Stimulated activated effector memory CD8-positive, alpha-beta T cell treated with anti-CD3 and anti-CD28 coated beads, Interleukin-12 subunit alpha, Interleukin-12 subunit beta, amount 100 ng/mL, for 72 hours (primary cell): Measurements from ENCODE around the gene PPP1CA.
"Not testable (repeated sequence)": the region's sequence is repeated elsewhere in the genome, so short reads cannot be mapped to it uniquely, and the experiment has no call there.

Experiments used
- ATAC-seq: fragments of 150-1000 bp; cut with Tn5 transposase; 2 replicates; pipeline ENCODE4 v1.10.0; 2021
- DNase-seq, 2 donors: peaks; one replicate each; pipeline ENCODE4 v3.0.0; 2021 to 2022; ENCODE audit warnings: low spot score in 2 of 2
- H3K27ac Mint-ChIP-seq: one replicate; pipeline ENCODE4 v1.8.0; 2022; ENCODE audit warnings: mild to moderate bottlenecking, mixed read lengths
- H3K36me3 Mint-ChIP-seq: one replicate; pipeline ENCODE4 v1.8.0; 2022; ENCODE audit warnings: mild to moderate bottlenecking, mixed read lengths
- H3K4me1 Mint-ChIP-seq: one replicate; pipeline ENCODE4 v1.8.0; 2022; ENCODE audit warnings: mixed read lengths
- H3K4me3 Mint-ChIP-seq: one replicate; pipeline ENCODE4 v1.8.0; 2022; ENCODE audit warnings: mild to moderate bottlenecking, mixed read lengths
- H3K9me3 Mint-ChIP-seq: one replicate; pipeline ENCODE4 v1.8.0; 2022; ENCODE audit warnings: mixed read lengths

PPP1CA gene

DNA sequence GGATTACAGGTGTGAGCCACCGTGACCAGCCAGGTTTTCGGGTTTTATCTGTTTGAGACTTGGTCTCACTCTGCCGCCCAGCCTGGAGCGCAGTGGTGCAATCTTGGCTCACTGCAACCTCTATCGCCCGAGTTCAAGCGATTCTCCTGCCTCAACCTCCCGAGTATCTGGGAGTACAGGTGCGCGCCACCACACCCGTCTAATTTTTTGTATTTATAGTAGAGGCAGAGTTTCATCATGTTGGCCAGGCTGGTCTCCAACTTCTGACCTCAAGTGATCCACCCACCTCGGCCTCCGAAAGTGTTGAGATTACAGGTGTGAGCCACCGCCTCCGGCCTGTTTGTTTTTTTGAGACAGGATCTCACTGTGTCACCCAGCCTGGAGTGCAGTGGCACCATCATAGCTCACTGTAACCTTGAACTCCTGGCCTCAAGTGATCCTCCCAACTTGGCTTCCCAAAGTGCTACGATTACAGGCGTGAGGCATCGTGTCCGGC lies 25.8 kb upstream of the PPP1CA start:
- peaks cover 64% of the 10 kb centered on the region for H3K36me3 Mint-ChIP-seq
- DNase-seq (peak in 1 of 2 donors; percentile 62), ATAC-seq (peak; percentile 41)
- H3K4me1 Mint-ChIP-seq = peaks cover 49% of the 10 kb centered on the region
- H3K27ac Mint-ChIP-seq = peak overlapping the region; percentile 92
- not testable (repeated sequence) for H3K9me3 Mint-ChIP-seq
- peak overlapping the region; percentile 89 for H3K4me3 Mint-ChIP-seq

GRCh38 chr11:67423891-67424613 lies 22.4 kb upstream of the PPP1CA start:
- DNase-seq (no peak), ATAC-seq (no peak)
- Mint-ChIP-seq H3K4me1 (peaks cover 57% of the 10 kb centered on the region), H3K4me3 (no peak overlapping the region), H3K27ac (peak overlapping the region; percentile 69), H3K9me3 (no peaks in the 10 kb centered on the region), H3K36me3 (peaks cover 36% of the 10 kb centered on the region)

- ATAC-seq (no peak), DNase-seq (no peak)
- Mint-ChIP-seq H3K9me3 (no peaks in the 10 kb centered on the region), H3K27ac (no peak overlapping the region), H3K36me3 (peaks cover 31% of the 10 kb centered on the region), H3K4me3 (no peak overlapping the region), H3K4me1 (peaks cover 63% of the 10 kb centered on the region)
These were observed 21.8 kb upstream of the PPP1CA start for GRCh38 chr11:67423466-67423865.

DNA sequence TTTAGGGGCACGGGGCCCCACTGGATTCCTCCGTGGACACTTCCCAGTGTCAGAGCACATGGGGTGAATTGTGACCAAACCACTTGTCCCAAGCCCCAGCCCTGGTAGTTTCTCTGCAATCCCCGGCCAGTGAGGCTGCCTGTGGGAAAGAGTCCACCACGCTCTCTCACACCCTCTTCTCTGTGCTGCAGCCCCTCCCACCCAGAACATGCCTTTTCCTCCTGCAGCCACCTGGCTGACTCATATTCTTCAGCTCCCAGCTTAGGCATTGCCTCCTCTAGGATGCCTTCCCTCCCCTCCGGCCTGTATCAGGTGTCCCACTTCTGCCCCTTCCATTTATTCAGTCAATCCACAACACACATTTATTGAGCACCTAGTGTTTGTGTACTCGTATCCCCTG lies 21.2 kb upstream of the PPP1CA start:
- ATAC-seq = no peak
- Mint-ChIP-seq H3K9me3 (no peaks in the 10 kb centered on the region), H3K36me3 (peaks cover 25% of the 10 kb centered on the region), H3K4me1 (peaks cover 65% of the 10 kb centered on the region), H3K27ac (no peak overlapping the region), H3K4me3 (peak overlapping the region; percentile 29)
- DNase-seq = no peak

DNA sequence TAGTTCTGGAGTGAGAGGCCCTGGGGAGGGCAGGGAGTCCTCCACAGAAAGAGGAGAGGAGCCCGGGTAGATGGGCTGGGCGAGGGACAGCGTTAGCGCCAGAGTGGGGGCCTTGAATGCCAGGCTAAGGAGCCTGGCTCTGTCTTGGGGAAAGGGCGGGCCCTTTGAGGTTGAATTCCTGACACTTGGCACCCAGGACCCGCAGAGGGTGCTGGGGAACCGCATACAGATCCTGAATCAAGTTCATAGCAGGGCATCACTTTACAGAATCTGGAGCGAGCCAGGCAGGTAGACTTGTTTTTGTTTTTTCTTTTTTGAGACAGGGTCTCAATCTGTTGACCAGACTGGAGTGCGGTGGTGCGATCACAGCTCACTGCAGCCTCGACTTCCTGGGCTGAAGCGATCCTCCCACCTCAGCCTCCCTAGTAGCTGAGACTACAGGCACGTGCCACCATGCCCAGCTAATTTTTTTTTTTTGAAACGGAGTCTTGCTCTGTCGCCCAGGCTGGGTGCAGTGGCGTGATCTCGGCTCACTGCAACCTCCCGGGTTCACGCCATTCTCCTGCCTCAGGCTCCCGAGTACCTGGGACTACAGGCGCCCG lies 19.9 kb upstream of the PPP1CA start:
- Mint-ChIP-seq H3K4me3 (peak overlapping the region; percentile 76), H3K27ac (peak overlapping the region; percentile 67), H3K9me3 (no peaks in the 10 kb centered on the region), H3K36me3 (peaks cover 18% of the 10 kb centered on the region), H3K4me1 (peaks cover 71% of the 10 kb centered on the region)
- ATAC-seq = no peak
- DNase-seq = no peak

- H3K9me3 Mint-ChIP-seq = no peaks in the 10 kb centered on the region
- H3K27ac Mint-ChIP-seq = peak overlapping the region; percentile 84
- peaks cover 71% of the 10 kb centered on the region for H3K4me1 Mint-ChIP-seq
- DNase-seq = peak; percentile 98 to 99
- H3K36me3 Mint-ChIP-seq = peaks cover 18% of the 10 kb centered on the region
- peak overlapping the region; percentile 76 for H3K4me3 Mint-ChIP-seq
- peak; percentile 88 for ATAC-seq
These were observed 19.2 kb upstream of the PPP1CA start for GRCh38 chr11:67420646-67421429.

GRCh38 chr11:67420147-67420645 lies 18.5 kb upstream of the PPP1CA start:
- Mint-ChIP-seq H3K4me1 (peaks cover 68% of the 10 kb centered on the region), H3K9me3 (no peaks in the 10 kb centered on the region), H3K36me3 (peaks cover 18% of the 10 kb centered on the region), H3K4me3 (peak overlapping the region; percentile 76), H3K27ac (peak overlapping the region; percentile 84)
- ATAC-seq = no peak
- DNase-seq = no peak

DNA sequence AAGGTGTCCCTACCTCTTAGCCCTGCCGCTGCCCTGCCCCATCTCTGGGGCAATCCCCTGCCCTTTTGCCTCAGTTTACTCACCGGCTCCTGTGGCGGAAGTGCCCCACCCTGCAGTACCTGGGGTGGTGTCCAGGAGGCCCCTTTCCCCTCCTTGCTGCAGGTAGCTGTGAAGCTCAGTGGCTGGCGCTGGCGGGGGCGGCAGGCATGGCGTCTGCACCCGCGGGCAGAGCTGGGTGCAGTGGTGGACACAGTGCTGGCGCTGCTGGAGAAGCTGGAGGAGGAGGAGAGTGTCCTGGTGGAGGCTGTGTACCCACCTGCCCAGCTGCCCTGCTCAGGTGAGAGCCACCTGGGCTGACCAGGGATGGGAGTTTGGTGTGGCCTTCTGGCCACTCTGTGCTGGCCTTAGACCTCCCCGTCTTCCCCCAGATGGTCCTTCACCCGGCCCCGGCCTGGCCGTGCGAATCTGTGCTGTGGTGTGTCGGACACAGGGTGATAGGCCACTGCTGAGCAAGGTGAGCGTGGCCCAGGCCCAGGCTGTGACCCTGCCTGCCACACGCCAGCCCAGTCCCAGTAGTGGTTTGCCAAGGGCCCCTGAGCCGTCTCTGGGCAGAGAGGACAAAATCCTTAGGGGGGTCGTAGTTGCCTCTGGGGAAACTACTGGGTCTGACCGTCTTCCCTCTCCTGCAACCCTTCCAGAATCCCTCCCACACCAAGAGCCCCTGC lies 17.8 kb upstream of the PPP1CA start:
- peak overlapping the region; percentile 84 for H3K27ac Mint-ChIP-seq
- H3K4me1 Mint-ChIP-seq = peaks cover 66% of the 10 kb centered on the region
- H3K9me3 Mint-ChIP-seq = no peaks in the 10 kb centered on the region
- peaks cover 12% of the 10 kb centered on the region for H3K36me3 Mint-ChIP-seq
- ATAC-seq (no peak), DNase-seq (no peak)
- H3K4me3 Mint-ChIP-seq = peak overlapping the region; percentile 76

DNA sequence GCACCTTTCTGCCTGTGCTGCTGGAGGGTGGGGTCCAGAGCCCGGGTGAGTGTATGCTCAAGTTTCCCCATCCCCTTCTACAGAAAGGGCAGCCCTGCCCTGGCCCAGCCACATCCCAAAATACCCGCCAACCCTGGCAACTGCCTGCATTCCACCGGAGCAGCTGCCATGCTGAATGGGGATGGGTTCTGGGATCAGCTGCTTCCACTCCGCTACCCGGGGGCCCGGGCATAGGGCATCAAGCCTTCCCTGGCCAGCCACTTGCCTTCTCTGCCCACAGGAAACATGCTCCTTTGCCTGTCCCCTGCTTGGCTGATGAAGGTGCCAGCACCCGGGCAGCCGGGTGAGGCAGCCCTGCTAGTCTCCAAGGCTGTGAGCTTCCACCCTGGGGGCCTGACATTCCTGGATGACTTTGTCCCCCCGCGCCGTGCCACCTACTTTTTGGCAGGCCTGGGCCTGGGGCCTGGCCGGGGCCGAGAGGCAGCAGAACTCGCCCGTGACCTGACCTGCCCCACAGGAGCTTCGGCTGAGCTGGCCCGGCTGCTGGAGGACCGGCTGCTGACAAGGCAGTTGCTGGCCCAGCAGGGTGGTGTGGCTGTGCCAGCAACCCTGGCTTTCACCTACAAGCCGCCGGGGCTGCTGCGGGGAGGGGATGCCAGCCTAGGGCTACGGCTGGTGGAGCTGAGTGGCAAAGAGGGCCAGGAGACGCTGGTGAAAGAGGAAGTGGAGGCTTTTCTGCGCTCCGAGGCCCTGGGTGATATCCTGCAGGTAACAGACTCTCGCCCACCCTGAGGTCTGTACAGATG lies 17.0 kb upstream of the PPP1CA start:
- Mint-ChIP-seq H3K36me3 (peaks cover 14% of the 10 kb centered on the region), H3K27ac (peak overlapping the region; percentile 84), H3K9me3 (no peaks in the 10 kb centered on the region), H3K4me1 (peaks cover 64% of the 10 kb centered on the region), H3K4me3 (peak overlapping the region; percentile 76)
- DNase-seq (no peak), ATAC-seq (no peak)

GRCh38 chr11:67417425-67417824 lies 15.8 kb upstream of the PPP1CA start:
- ATAC-seq (no peak), DNase-seq (no peak)
- Mint-ChIP-seq H3K27ac (no peak overlapping the region), H3K9me3 (no peaks in the 10 kb centered on the region), H3K4me3 (peak overlapping the region; percentile 76), H3K4me1 (peaks cover 68% of the 10 kb centered on the region), H3K36me3 (peaks cover 22% of the 10 kb centered on the region)

GRCh38 chr11:67416416-67417335 lies 15.0 kb upstream of the PPP1CA start:
- H3K36me3 Mint-ChIP-seq = peaks cover 26% of the 10 kb centered on the region
- H3K4me3 Mint-ChIP-seq = peak overlapping the region; percentile 76
- no peak for ATAC-seq
- H3K27ac Mint-ChIP-seq = peak overlapping the region; percentile 91
- no peaks in the 10 kb centered on the region for H3K9me3 Mint-ChIP-seq
- peaks cover 75% of the 10 kb centered on the region for H3K4me1 Mint-ChIP-seq
- peak in 1 of 2 donors; percentile 64 for DNase-seq

DNA sequence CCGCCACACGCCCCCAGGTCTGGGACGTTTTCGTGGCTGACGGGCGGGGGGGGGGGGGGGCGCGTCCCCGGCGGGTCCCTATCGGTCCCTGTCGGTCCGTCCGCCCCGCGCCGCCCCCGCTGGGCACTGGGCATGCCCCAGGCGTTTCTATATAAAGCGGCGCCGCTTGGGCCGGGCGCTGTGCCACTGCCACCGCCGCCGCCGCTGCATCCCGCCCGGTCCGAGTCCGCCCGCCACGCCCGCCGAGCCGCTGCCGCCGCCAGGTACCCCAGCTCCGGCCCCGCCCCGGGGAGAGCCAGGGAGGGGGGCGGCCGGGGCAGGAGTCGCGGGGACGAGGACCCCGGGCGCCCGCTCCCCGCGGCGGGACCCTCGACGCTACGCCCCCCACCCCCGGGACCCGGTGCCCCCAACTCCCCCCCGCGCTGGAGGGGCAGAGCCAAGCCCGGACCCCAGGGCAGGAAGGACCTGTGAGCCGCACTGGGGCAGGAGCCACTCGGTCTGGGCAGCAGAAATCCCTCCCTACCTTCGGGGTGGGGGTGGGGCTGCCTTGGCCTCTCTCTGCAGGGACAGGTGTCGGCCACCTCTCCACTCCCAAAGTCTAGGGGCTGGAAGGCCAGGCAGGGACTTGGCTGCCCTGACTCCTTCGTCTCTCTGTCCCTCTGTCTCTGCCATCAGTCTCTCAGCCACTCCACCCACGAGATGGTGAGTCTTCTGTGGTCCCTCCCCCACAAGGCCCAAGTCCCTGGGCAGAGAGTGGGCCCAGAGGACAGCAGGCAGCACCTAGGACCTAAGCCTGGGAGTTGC lies 14.0 kb upstream of the PPP1CA start, which contains the start of gene CARNS1:
Gene CARNS1 (plus strand): TSS at position 178 of the 804 bp plus-strand sequence. CDS start 522 bp downstream, at position 700.
- peaks cover 34% of the 10 kb centered on the region for H3K36me3 Mint-ChIP-seq
- peak; percentile 25 for ATAC-seq
- H3K4me3 Mint-ChIP-seq = peak within 1 kb of the TSS; percentile 76
- DNase-seq = no peak
- peak within 1 kb of the TSS; percentile 91 for H3K27ac Mint-ChIP-seq
- H3K4me1 Mint-ChIP-seq = peaks cover 79% of the 10 kb centered on the region
- H3K9me3 Mint-ChIP-seq = no peaks in the 10 kb centered on the region
